Measurements from ENCODE around the gene RAD23A. TPM values are rescaled to one million over a fixed set of nuclear protein-coding genes. Genes with fewer than 3 reads are reported as not detected.
A peak's percentile ranks its signal among the peaks of the same experiment; 100 is the strongest.
"Not testable (repeated sequence)": the region's sequence is repeated elsewhere in the genome, so short reads cannot be mapped to it uniquely, and the experiment has no call there.

Gene RAD23A
- total and polyA plus RNA-seq, 2 donors = 55.8 to 128 TPM

DNA sequence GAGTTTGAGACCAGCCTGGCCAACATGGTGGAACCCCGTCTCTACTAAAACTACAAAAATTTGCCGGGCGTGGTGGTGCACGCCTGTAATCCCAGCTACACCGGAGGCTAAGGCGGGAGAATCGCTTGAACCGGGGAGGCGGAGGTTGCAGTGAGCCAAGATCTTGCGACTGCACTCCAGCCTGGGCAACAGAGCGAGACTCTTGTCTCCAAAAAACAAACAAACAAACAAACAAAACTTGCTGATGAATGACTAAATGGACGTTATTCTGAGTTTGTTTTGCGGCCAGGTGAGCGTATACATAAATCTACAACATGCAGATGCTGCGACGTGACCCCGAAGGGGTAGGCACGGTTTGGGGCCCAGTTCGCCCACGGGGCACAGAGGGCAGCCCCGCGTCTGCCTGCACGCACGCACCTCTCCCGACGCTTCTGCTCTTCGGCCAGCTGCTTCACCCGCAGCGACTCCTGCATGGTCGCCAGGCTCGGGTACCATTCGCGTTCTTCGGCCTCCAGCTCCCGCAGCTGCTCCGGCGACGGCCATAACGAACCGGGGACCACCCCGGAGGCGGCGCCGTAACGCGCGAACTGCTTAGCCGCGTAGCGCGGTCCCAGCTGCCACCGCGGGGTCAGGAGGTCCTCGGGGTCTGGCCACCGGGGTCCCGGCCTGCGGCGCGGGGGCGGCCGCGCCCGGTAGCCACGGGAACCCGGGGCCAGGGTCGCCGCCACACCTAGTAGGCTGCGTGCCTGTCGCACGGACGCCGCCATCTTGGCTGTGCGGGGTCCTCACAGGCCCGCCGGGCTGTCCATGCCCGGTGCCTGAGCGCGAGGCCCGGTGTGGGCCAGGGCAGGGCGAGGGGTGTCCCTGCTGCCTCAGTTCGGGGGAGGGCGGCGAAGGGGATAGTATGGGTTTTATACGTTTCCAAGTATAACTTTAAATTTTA lies 11.1 kb downstream of the RAD23A start, which contains the start of gene GADD45GIP1:
Gene GADD45GIP1 (minus strand): TSS at position 778 of the 943 bp plus-strand sequence. CDS start 11 bp downstream, at position 767.
- H3K36me3 ChIP-seq (ENCODE audit: control insufficient read depth in 2 of 2, insufficient read depth in 2 of 2, low read length in 1 of 2) = peaks cover 29 to 32% of the 10 kb centered on the region in 2 donors
- H3K9me3 ChIP-seq (ENCODE audit: control insufficient read depth in 2 of 2, insufficient read depth in 1 of 2, low read length in 1 of 2) = no peaks in the 10 kb centered on the region
- DNase-seq (ENCODE audit: low read depth in 6 of 9, low spot score in 9 of 9) = peak in 7 of 9 donors; percentile 49 to 85 (median 67)
- 8% methylated on average over 84 of the region's 84 CpGs for WGBS
- H3K27me3 ChIP-seq (ENCODE audit: control insufficient read depth in 2 of 2, insufficient read depth in 1 of 2, low read length in 1 of 2) = no peaks in the 10 kb centered on the region
- peak within 1 kb of the TSS; percentile 67 to 86 for H3K4me3 ChIP-seq (ENCODE audit: low read length in 2 of 2)
- peak within 1 kb of the TSS; percentile 83 to 92 for H3K27ac ChIP-seq (ENCODE audit: low read depth in 1 of 2, low read length in 1 of 2)
- peaks cover 0 to 20% of the 10 kb centered on the region in 2 donors for H3K4me1 ChIP-seq (ENCODE audit: control insufficient read depth in 2 of 2, insufficient read depth in 2 of 2, low read length in 2 of 2)

DNA sequence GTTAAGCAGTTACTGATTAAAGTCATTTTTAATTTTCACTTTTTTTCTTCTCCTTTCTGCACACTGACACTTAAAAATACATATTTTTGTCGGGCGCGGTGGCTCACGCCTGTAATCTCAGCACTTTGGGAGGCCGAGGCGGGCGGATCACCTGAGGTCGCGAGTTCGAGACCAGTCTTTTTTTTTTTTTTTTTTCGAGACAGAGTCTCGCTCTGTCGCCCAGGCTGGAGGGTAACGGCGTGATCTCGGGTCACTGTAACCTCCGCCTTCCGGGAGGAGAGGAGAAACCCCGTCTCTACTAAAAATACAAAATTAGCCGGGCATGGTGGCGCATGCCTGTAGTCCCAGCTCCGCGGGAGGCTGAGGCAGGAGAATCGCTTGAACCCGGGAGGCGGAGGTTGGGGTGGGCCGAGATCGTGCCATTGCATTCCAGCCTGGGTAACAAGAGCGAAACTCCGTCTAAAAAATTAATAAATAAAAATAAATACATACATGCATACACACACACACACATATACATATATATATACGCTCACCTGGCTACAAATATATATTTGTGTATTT lies 11.8 kb downstream of the RAD23A start:
- not testable (repeated sequence) for DNase-seq (ENCODE audit: low read depth in 6 of 9, low spot score in 9 of 9)
- 33% methylated on average over 31 of the region's 31 CpGs for WGBS
- H3K4me1 ChIP-seq (ENCODE audit: control insufficient read depth in 2 of 2, insufficient read depth in 2 of 2, low read length in 2 of 2) = peaks cover 0 to 19% of the 10 kb centered on the region in 2 donors

DNA sequence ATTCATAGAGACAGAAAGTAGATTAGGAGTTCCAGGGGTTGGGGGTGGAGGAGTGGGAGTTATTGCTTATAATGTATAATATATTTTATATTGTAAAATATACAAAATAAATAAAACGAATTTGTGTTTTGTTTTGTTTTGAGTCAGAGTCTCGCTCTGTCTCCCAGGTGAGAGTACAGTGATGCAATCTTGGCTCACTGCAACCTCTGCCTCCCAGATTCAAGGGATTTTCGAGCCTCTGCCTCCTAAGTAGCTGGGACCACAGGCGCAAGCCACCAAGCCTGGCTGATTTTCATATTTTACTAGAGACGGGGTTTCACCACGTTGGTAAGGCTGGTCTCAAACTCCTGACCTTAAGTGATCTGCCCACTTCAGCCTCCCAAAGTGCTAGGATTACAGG lies 13.8 kb downstream of the RAD23A start:
- H3K27ac ChIP-seq (ENCODE audit: low read depth in 1 of 2, low read length in 1 of 2) = no peak overlapping the region
- peaks cover 2 to 6% of the 10 kb centered on the region in 2 donors for H3K36me3 ChIP-seq (ENCODE audit: control insufficient read depth in 2 of 2, insufficient read depth in 2 of 2, low read length in 1 of 2)
- peaks cover 0 to 14% of the 10 kb centered on the region in 2 donors for H3K4me1 ChIP-seq (ENCODE audit: control insufficient read depth in 2 of 2, insufficient read depth in 2 of 2, low read length in 2 of 2)
- no peaks in the 10 kb centered on the region for H3K9me3 ChIP-seq (ENCODE audit: control insufficient read depth in 2 of 2, insufficient read depth in 1 of 2, low read length in 1 of 2)
- H3K27me3 ChIP-seq (ENCODE audit: control insufficient read depth in 2 of 2, insufficient read depth in 1 of 2, low read length in 1 of 2) = no peaks in the 10 kb centered on the region
- WGBS = 93% methylated on average over 6 of the region's 6 CpGs
- DNase-seq (ENCODE audit: low read depth in 6 of 9, low spot score in 9 of 9) = no peak
- no peak overlapping the region for H3K4me3 ChIP-seq (ENCODE audit: low read length in 2 of 2)

More for the DNA sequence above, 11.8 kb downstream of the RAD23A start:
- H3K9me3 ChIP-seq (ENCODE audit: control insufficient read depth in 2 of 2, insufficient read depth in 1 of 2, low read length in 1 of 2); H3K27me3 ChIP-seq (ENCODE audit: control insufficient read depth in 2 of 2, insufficient read depth in 1 of 2, low read length in 1 of 2): not testable (repeated sequence)
- Histone ChIP-seq H3K36me3 (ENCODE audit: control insufficient read depth in 2 of 2, insufficient read depth in 2 of 2, low read length in 1 of 2) (peaks cover 22 to 25% of the 10 kb centered on the region in 2 donors), H3K4me3 (ENCODE audit: low read length in 2 of 2) (peak overlapping the region; percentile 67 to 86), H3K27ac (ENCODE audit: low read depth in 1 of 2, low read length in 1 of 2) (peak overlapping the region; percentile 83 to 92)

DNA sequence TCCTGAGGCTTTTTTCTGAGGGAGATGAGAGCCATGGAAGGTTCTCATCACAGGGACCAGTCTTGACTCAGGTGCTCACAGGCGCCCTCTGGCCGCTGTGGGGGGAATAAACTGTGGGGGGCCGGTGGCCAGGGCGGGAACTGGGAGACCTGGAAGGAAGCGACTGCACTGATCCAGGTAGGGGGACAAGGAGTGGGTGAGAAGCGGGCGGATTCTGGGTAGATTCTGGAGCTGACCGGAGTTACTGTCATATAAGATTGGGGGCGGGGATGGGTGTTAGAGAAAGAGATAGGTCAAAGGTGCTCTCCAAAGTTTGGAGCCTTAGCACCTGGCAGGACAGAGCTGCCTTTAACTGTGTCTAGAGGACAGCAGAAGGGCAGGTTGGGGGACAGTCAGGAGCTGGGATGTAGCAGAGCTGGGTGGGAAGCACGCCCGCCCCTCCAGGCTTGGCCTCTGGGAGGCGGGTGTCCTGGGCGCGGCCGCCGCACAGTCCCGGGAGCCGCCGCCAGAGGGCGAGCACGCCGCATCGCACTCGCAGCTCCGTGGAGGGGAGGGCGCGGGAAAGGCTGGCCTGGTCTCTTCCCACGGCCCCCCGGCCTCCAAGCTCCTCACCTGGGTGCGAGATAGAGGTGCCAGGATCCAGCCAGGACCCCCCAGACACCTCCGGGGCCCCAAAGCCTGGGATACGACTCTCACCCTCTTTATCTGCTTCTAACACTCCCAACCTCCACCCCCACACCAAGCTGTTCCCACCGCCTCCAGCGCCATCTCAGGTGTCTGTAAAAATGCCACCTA lies 19.6 kb downstream of the RAD23A start:
- Histone ChIP-seq H3K36me3 (ENCODE audit: control insufficient read depth in 2 of 2, insufficient read depth in 2 of 2, low read length in 1 of 2) (no peaks in the 10 kb centered on the region), H3K27ac (ENCODE audit: low read depth in 1 of 2, low read length in 1 of 2) (peak overlapping the region; percentile 12 to 42), H3K4me1 (ENCODE audit: control insufficient read depth in 2 of 2, insufficient read depth in 2 of 2, low read length in 2 of 2) (peaks cover 0 to 12% of the 10 kb centered on the region in 2 donors), H3K4me3 (ENCODE audit: low read length in 2 of 2) (peak overlapping the region; percentile 45 to 47), H3K27me3 (ENCODE audit: control insufficient read depth in 2 of 2, insufficient read depth in 1 of 2, low read length in 1 of 2) (no peaks in the 10 kb centered on the region), H3K9me3 (ENCODE audit: control insufficient read depth in 2 of 2, insufficient read depth in 1 of 2, low read length in 1 of 2) (peaks cover 0 to 6% of the 10 kb centered on the region in 2 donors)
- 1% methylated on average over 34 of the region's 34 CpGs for WGBS
- peak in 7 of 9 donors; percentile 55 to 86 (median 78) for DNase-seq (ENCODE audit: low read depth in 6 of 9, low spot score in 9 of 9)

DNA sequence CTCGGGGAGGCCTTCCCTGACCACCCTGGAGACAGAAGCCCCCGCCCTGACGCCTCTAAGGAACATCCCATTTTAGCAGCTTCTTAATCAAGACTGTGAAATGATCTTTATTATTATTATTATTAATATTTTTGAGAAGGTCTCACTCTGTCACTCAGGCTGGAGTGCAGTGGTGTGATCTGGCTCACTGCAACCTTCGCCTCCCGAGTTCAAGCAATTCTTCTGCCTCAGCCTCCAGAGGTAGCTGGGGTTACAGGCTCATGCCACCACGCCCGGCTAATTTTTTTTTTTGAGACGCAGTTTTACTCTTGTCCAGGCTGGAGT lies 20.1 kb downstream of the RAD23A start:
- H3K4me3 ChIP-seq (ENCODE audit: low read length in 2 of 2) = peak overlapping the region in 1 of 2 donors; percentile 47
- DNase-seq (ENCODE audit: low read depth in 6 of 9, low spot score in 9 of 9) = no peak
- peaks cover 0 to 6% of the 10 kb centered on the region in 2 donors for H3K9me3 ChIP-seq (ENCODE audit: control insufficient read depth in 2 of 2, insufficient read depth in 1 of 2, low read length in 1 of 2)
- peaks cover 0 to 12% of the 10 kb centered on the region in 2 donors for H3K4me1 ChIP-seq (ENCODE audit: control insufficient read depth in 2 of 2, insufficient read depth in 2 of 2, low read length in 2 of 2)
- no peaks in the 10 kb centered on the region for H3K36me3 ChIP-seq (ENCODE audit: control insufficient read depth in 2 of 2, insufficient read depth in 2 of 2, low read length in 1 of 2)
- no peaks in the 10 kb centered on the region for H3K27me3 ChIP-seq (ENCODE audit: control insufficient read depth in 2 of 2, insufficient read depth in 1 of 2, low read length in 1 of 2)
- H3K27ac ChIP-seq (ENCODE audit: low read depth in 1 of 2, low read length in 1 of 2) = peak overlapping the region in 1 of 2 donors; percentile 42
- 60% methylated on average over 8 of the region's 8 CpGs for WGBS

DNA sequence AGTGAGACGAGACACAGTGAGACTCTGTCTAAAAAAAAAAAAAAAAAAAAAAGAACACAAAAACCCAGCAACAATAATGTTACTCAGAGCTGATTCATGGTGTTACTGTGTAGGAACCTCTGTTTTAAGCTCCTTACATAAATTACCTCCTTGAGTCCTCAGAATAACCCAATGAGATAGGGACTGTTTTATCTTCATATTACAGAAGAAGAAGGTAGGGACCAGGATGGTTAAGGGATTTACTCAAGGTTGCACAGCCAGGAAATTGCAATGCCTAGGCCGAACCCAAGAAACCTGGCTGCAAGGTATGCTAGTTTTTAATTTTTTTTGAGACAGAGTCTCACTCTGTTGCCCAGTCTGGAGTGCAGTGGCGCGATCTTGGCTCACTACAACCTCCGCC lies 22.2 kb downstream of the RAD23A start:
- WGBS = 98% methylated on average over 5 of the region's 5 CpGs

DNA sequence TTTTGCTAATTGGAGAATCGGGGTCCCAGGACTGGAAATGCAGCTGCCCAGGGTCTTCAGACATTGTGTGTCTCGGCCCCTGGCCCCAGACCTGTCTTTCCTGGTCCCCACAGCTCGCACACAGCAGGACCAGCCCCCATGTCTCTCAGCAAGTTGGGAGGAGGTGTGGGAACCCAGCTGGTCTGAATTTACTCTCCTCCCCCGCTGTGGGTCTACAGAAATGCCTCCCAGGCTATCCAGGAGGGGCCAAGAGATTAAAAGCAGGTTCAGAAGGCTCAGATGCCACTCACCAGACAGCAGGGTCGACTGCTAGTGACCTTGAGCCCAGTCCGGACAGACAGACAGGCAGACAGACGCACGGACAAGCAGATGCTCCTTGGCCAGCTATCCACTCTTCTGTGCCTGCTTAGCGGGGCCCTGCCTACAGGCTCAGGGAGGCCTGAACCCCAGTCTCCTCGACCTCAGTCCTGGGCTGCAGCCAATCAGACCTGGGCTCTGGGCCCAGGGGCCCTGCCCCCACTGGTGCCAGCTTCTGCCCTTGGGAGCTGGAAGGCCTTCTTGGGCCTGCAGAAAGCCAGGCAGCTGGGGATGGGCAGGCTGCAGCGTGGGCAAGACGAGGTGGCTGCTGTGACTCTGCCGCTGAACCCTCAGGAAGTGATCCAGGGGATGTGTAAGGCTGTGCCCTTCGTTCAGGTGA lies 23.8 kb downstream of the RAD23A start, which contains the start of gene DAND5:
Gene DAND5 (plus strand): TSS at position 285 of the 697 bp plus-strand sequence. CDS start 85 bp downstream, at position 370.
- H3K36me3 ChIP-seq (ENCODE audit: control insufficient read depth in 2 of 2, insufficient read depth in 2 of 2, low read length in 1 of 2) = no peaks in the 10 kb centered on the region
- DNase-seq (ENCODE audit: low read depth in 6 of 9, low spot score in 9 of 9) = no peak
- peaks cover 0 to 1% of the 10 kb centered on the region in 2 donors for H3K27me3 ChIP-seq (ENCODE audit: control insufficient read depth in 2 of 2, insufficient read depth in 1 of 2, low read length in 1 of 2)
- H3K27ac ChIP-seq (ENCODE audit: low read depth in 1 of 2, low read length in 1 of 2) = no peak within 1 kb of the TSS
- WGBS = 57% methylated on average over 14 of the region's 14 CpGs
- peaks cover 0 to 12% of the 10 kb centered on the region in 2 donors for H3K4me1 ChIP-seq (ENCODE audit: control insufficient read depth in 2 of 2, insufficient read depth in 2 of 2, low read length in 2 of 2)
- H3K4me3 ChIP-seq (ENCODE audit: low read length in 2 of 2) = no peak within 1 kb of the TSS
- peaks cover 0 to 6% of the 10 kb centered on the region in 2 donors for H3K9me3 ChIP-seq (ENCODE audit: control insufficient read depth in 2 of 2, insufficient read depth in 1 of 2, low read length in 1 of 2)

More for the DNA sequence above, 22.2 kb downstream of the RAD23A start:
- no peaks in the 10 kb centered on the region for H3K36me3 ChIP-seq (ENCODE audit: control insufficient read depth in 2 of 2, insufficient read depth in 2 of 2, low read length in 1 of 2)
- H3K4me3 ChIP-seq (ENCODE audit: low read length in 2 of 2) = no peak overlapping the region
- H3K9me3 ChIP-seq (ENCODE audit: control insufficient read depth in 2 of 2, insufficient read depth in 1 of 2, low read length in 1 of 2) = peaks cover 0 to 6% of the 10 kb centered on the region in 2 donors
- no peaks in the 10 kb centered on the region for H3K27me3 ChIP-seq (ENCODE audit: control insufficient read depth in 2 of 2, insufficient read depth in 1 of 2, low read length in 1 of 2)
- no peak for DNase-seq (ENCODE audit: low read depth in 6 of 9, low spot score in 9 of 9)
- H3K27ac ChIP-seq (ENCODE audit: low read depth in 1 of 2, low read length in 1 of 2) = no peak overlapping the region
- H3K4me1 ChIP-seq (ENCODE audit: control insufficient read depth in 2 of 2, insufficient read depth in 2 of 2, low read length in 2 of 2) = peaks cover 0 to 12% of the 10 kb centered on the region in 2 donors

DNA sequence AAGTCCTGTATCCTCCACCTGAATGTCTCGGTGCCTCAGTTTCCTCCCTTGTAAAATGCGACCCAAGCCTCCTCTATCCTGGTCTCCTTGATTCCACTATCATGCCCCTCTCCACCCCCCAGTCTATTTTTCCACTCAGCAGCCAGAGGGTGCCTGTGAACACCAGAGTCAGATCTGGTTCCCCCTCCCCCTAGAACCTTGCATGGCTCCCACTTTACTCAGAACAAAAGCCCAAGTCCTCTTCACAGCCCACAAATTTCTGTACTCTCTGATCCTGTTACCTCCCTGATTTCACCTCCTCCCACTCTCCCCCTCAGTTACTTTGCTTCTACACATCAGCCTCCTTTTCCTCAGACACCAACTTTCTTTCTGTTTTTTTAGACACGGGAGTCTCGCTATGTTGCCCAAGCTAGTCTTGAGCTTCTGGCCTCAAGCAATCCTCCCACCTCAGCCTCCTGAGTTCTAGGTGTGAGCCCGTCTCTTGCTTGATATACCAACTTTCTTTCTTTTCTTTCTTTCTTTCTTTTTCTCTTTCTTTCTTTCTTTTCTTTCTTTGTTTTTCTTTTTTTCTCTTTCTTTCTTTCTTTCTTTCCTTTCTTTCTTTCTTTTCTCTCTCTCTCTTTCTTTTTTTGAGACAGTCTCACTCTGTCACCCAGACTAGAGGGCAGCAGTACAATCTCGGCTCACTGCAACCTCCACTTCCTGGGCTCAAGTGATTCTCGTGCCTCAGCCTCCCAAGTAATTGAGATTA lies 24.6 kb downstream of the RAD23A start:
- 91% methylated on average over 7 of the region's 7 CpGs for WGBS
- no peak for DNase-seq (ENCODE audit: low read depth in 6 of 9, low spot score in 9 of 9)
- Histone ChIP-seq H3K27me3 (ENCODE audit: control insufficient read depth in 2 of 2, insufficient read depth in 1 of 2, low read length in 1 of 2) (peaks cover 0 to 10% of the 10 kb centered on the region in 2 donors), H3K9me3 (ENCODE audit: control insufficient read depth in 2 of 2, insufficient read depth in 1 of 2, low read length in 1 of 2) (peaks cover 0 to 6% of the 10 kb centered on the region in 2 donors), H3K4me3 (ENCODE audit: low read length in 2 of 2) (no peak overlapping the region), H3K27ac (ENCODE audit: low read depth in 1 of 2, low read length in 1 of 2) (no peak overlapping the region), H3K4me1 (ENCODE audit: control insufficient read depth in 2 of 2, insufficient read depth in 2 of 2, low read length in 2 of 2) (peaks cover 0 to 13% of the 10 kb centered on the region in 2 donors), H3K36me3 (ENCODE audit: control insufficient read depth in 2 of 2, insufficient read depth in 2 of 2, low read length in 1 of 2) (no peaks in the 10 kb centered on the region)
